Peyer's patch (tissue), 4 donors: ENCODE data around the gene DHRS3. TPM values are rescaled to one million over a fixed set of nuclear protein-coding genes. Genes with fewer than 3 reads are reported as not detected.

ENCODE experiments used
- DNase-seq, 3 donors: peaks; one replicate each; pipeline ENCODE4 v3.0.0-alpha.2; 2017 to 2019
- H3K27ac ChIP-seq, 4 donors: fragments of 200-600 bp; sonication (generic); one replicate each; pipeline ENCODE4 v1.5.1; 2016 to 2019
- H3K27me3 ChIP-seq, 2 donors: fragments of 200-600 bp; sonication (generic); one replicate each; pipeline ENCODE4 v1.5.1; 2019
- H3K36me3 ChIP-seq, 3 donors: fragments of 200-600 bp; sonication (generic); one replicate each; pipeline ENCODE4 v1.5.1; 2016 to 2019
- H3K4me1 ChIP-seq, 4 donors: fragments of 200-600 bp; sonication (generic); one replicate each; pipeline ENCODE4 v1.5.1; 2016 to 2019
- H3K4me3 ChIP-seq, 4 donors: fragments of 200-600 bp; sonication (generic); 1 replicate in 3 of 4; 2 replicates in 1 of 4; pipeline ENCODE4 v1.5.1; 2016 to 2019; ENCODE audit warnings: mild to moderate bottlenecking in 1 of 4
- H3K9me3 ChIP-seq, 4 donors: fragments of 200-600 bp; sonication (generic); one replicate each; pipeline ENCODE4 v1.5.1; 2016 to 2019; ENCODE audit warnings: mild to moderate bottlenecking in 1 of 4
- CTCF ChIP-seq, 6 experiments: fragments of 450-650 bp in 4 of 6; fragments of 200-600 bp in 2 of 6; sonication (generic) in 1 of 6; IDR thresholded peaks; one replicate each; pipeline ENCODE4 v1.5.1; 2017 to 2019; ENCODE audit warnings: antibody characterized with exemption in 6 of 6, mild to moderate bottlenecking in 3 of 6, moderate library complexity in 1 of 6
- POLR2A ChIP-seq, 2 donors: fragments of 450-650 bp; IDR thresholded peaks; one replicate each; pipeline ENCODE4 v1.5.1; 2017; ENCODE audit warnings: antibody characterized with exemption in 2 of 2, mild to moderate bottlenecking in 2 of 2, moderate library complexity in 2 of 2
- total RNA-seq, 4 donors: library from RNA; depleted of rRNA; stranded (reverse); fragments of >200 nt; gene quantifications; one replicate each; pipeline ENCODE4 v1.1.0, GENCODE V29; 2016

The DHRS3 gene
- total RNA-seq, 4 donors from 2014 or later = 34.7 to 179 (median 108) TPM

- H3K4me1 ChIP-seq = no peaks in the 10 kb centered on the region
- H3K27me3 ChIP-seq = no peaks in the 10 kb centered on the region
- DNase-seq = no peak
- peaks cover 0 to 16% (median 5%) of the 10 kb centered on the region in 4 donors for H3K9me3 ChIP-seq
- no peaks in the 10 kb centered on the region for H3K36me3 ChIP-seq
- H3K27ac ChIP-seq = no peak within 1 kb of the TSS
- TF ChIP-seq CTCF (IDR thresholded peaks at IDR 0.05) (no peak), POLR2A (IDR thresholded peaks at IDR 0.05) (no peak)
- H3K4me3 ChIP-seq = no peak within 1 kb of the TSS
Measured at GRCh38 chr1:12643785-12644184, 25.8 kb upstream of the DHRS3 start, which contains the start of gene AADACL4. TSS of gene AADACL4 (plus strand) at chr1:12644085. CDS start at chr1:12644547, 462 bp downstream.

GRCh38 chr1:12643079-12643478, 25.1 kb upstream of the DHRS3 start:
- Histone ChIP-seq H3K9me3 (peaks cover 0 to 16% (median 5%) of the 10 kb centered on the region in 4 donors), H3K4me3 (no peak overlapping the region), H3K27ac (no peak overlapping the region), H3K27me3 (no peaks in the 10 kb centered on the region), H3K36me3 (no peaks in the 10 kb centered on the region), H3K4me1 (no peaks in the 10 kb centered on the region)
- DNase-seq = no peak
- TF ChIP-seq CTCF (IDR thresholded peaks at IDR 0.05) (no peak), POLR2A (IDR thresholded peaks at IDR 0.05) (no peak)

- Histone ChIP-seq H3K27me3 (no peaks in the 10 kb centered on the region), H3K27ac (no peak overlapping the region), H3K9me3 (peaks cover 0 to 16% (median 5%) of the 10 kb centered on the region in 4 donors), H3K4me3 (no peak overlapping the region), H3K4me1 (no peaks in the 10 kb centered on the region), H3K36me3 (no peaks in the 10 kb centered on the region)
- no peak for DNase-seq
- no peak for TF ChIP-seq POLR2A (IDR thresholded peaks at IDR 0.05)
- no peak for TF ChIP-seq CTCF (IDR thresholded peaks at IDR 0.05)
Measured at GRCh38 chr1:12640958-12641272, 22.9 kb upstream of the DHRS3 start.

- H3K36me3 ChIP-seq = no peaks in the 10 kb centered on the region
- DNase-seq = no peak
- TF ChIP-seq CTCF (IDR thresholded peaks at IDR 0.05) (no peak), POLR2A (IDR thresholded peaks at IDR 0.05) (no peak)
Measured at GRCh38 chr1:12640237-12640957, 22.4 kb upstream of the DHRS3 start.

GRCh38 chr1:12637693-12638092, 19.7 kb upstream of the DHRS3 start:
- no peaks in the 10 kb centered on the region for H3K4me1 ChIP-seq
- H3K27ac ChIP-seq = no peak overlapping the region
- TF ChIP-seq CTCF (IDR thresholded peaks at IDR 0.05) (no peak), POLR2A (IDR thresholded peaks at IDR 0.05) (no peak)
- DNase-seq = no peak
- no peak overlapping the region for H3K4me3 ChIP-seq
- peaks cover 0 to 16% (median 5%) of the 10 kb centered on the region in 4 donors for H3K9me3 ChIP-seq
- no peaks in the 10 kb centered on the region for H3K27me3 ChIP-seq
- no peaks in the 10 kb centered on the region for H3K36me3 ChIP-seq

More at GRCh38 chr1:12640237-12640957, 22.4 kb upstream of the DHRS3 start:
- H3K27me3 ChIP-seq = no peaks in the 10 kb centered on the region
- no peaks in the 10 kb centered on the region for H3K4me1 ChIP-seq
- no peak overlapping the region for H3K27ac ChIP-seq
- peaks cover 0 to 16% (median 5%) of the 10 kb centered on the region in 4 donors for H3K9me3 ChIP-seq
- no peak overlapping the region for H3K4me3 ChIP-seq
